ENCODE measurements around the gene CDCP2. TPM values are rescaled to one million over a fixed set of nuclear protein-coding genes. Genes with fewer than 3 reads are reported as not detected.

The CDCP2 gene
- total RNA-seq, 1 experiment from 2014 or later = not detected

- no peak for DNase-seq (ENCODE audit: low read depth)
Measured at GRCh38 chr1:54094001-54094729, 58.6 kb downstream of the CDCP2 start.

- DNase-seq (ENCODE audit: low read depth) = no peak
Measured at GRCh38 chr1:54091666-54092065, 61.1 kb downstream of the CDCP2 start.

DNA sequence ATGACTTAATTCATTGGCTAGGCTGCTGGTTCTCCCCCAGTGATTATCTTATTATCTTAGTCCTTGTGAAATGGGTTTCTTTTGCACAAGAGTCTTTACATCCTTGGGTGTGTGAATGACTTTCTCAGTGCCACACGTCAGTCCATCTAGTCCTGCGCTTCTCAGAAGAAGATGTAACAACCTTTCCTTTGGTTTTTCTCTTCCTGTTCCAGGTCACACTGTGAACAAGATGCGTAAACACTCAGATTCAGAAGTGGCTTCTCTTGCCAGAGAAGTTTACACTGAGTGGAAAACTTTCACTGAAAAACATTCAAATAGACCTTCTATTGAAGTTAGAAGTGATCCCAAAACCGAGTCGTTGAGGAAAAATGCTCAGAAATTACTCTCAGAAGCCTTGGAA, 64.4 kb downstream of the CDCP2 start:
- DNase-seq (ENCODE audit: low read depth) = no peak

- DNase-seq (ENCODE audit: low read depth) = no peak
Measured at GRCh38 chr1:54086754-54087153, 66.0 kb downstream of the CDCP2 start.

DNA sequence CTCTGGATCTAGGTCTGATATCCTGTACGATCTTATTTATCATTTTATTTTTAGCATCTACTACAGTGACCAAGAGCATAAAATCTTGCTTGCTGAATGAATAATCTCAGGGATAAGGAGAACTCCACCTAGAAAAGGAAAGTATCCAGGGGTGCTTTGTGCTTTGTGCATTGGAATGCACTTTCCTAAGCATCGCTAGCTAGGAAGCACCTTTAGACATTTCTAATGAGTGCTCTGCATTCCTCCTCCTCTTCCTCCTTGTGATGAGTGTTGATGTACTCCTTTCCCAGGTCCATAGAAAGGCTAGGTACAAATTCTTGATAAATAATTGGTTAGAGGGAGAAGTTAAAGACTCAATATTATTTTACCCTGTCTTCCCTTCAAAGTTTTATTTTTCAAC, 68.0 kb downstream of the CDCP2 start:
- no peak for DNase-seq (ENCODE audit: low read depth)

Small RNA genes lying within 50 kb of the gene (small RNA-seq; reads per million reads assigned to genes)
- not detected for gene AL353898.1
- gene AL353898.2 = not detected

Other genes starting within 250 kb of the CDCP2 start
- gene IFT25, start 207.3 kb downstream of the CDCP2 start, total RNA-seq (2014; rRNA removed; shearing (Covaris generic)) = 44.7 and 58.5 TPM in 2 replicates
- 33.6 and 41.8 TPM in 2 replicates for gene LRRC42, start 206.7 kb downstream of the CDCP2 start, total RNA-seq (2014; rRNA removed; shearing (Covaris generic))
- gene LDLRAD1, start 134.8 kb downstream of the CDCP2 start, total RNA-seq (2014; rRNA removed; shearing (Covaris generic)) = not detected in 2 replicates
- 208 and 262 TPM in 2 replicates for gene TMEM59, start 99.8 kb downstream of the CDCP2 start, total RNA-seq (2014; rRNA removed; shearing (Covaris generic))
- gene TCEANC2, start 99.4 kb downstream of the CDCP2 start, total RNA-seq (2014; rRNA removed; shearing (Covaris generic)) = 5.5 and 6.1 TPM in 2 replicates
- gene CYB5RL, start 47.0 kb upstream of the CDCP2 start, total RNA-seq (2014; rRNA removed; shearing (Covaris generic)) = 6.3 and 6.7 TPM in 2 replicates
- gene MRPL37, start 47.2 kb upstream of the CDCP2 start, total RNA-seq (2014; rRNA removed; shearing (Covaris generic)) = 135 and 158 TPM in 2 replicates